ENCODE measurements around the gene SLC4A1.

Gene SLC4A1

GRCh38 chr17:44312396-44313104, 44.6 kb upstream of the SLC4A1 start:
- in situ Hi-C loops (cut with MboI; ENCODE audit: low sequenced_read_pairs, unreplicated experiment): no loop called here
- no peak for TF ChIP-seq CTCF (IDR thresholded peaks at IDR 0.05; ENCODE audit: borderline replicate concordance, control extremely low read depth, extremely low read depth, insufficient read depth, missing control alignments)
- peak; percentile 25 for DNase-seq (ENCODE audit: low spot score)

- no peak for DNase-seq (ENCODE audit: low spot score)
- no peak for TF ChIP-seq CTCF (IDR thresholded peaks at IDR 0.05; ENCODE audit: borderline replicate concordance, control extremely low read depth, extremely low read depth, insufficient read depth, missing control alignments)
- in situ Hi-C loops (cut with MboI; ENCODE audit: low sequenced_read_pairs, unreplicated experiment): no loop called here
These were observed 43.7 kb upstream of the SLC4A1 start for GRCh38 chr17:44311562-44312181.

- peak; percentile 19 for DNase-seq (ENCODE audit: low spot score)
These were observed 42.9 kb upstream of the SLC4A1 start for GRCh38 chr17:44310609-44311376.

GRCh38 chr17:44310188-44310587, 42.3 kb upstream of the SLC4A1 start:
- TF ChIP-seq CTCF (IDR thresholded peaks at IDR 0.05; ENCODE audit: borderline replicate concordance, control extremely low read depth, extremely low read depth, insufficient read depth, missing control alignments): no peak
- no peak for DNase-seq (ENCODE audit: low spot score)
- in situ Hi-C loops (cut with MboI; ENCODE audit: low sequenced_read_pairs, unreplicated experiment): no loop called here

More at GRCh38 chr17:44310609-44311376, 42.9 kb upstream of the SLC4A1 start:
- no peak for TF ChIP-seq CTCF (IDR thresholded peaks at IDR 0.05; ENCODE audit: borderline replicate concordance, control extremely low read depth, extremely low read depth, insufficient read depth, missing control alignments)
- in situ Hi-C loops (cut with MboI; ENCODE audit: low sequenced_read_pairs, unreplicated experiment): no loop called here

- in situ Hi-C loops (cut with MboI; ENCODE audit: low sequenced_read_pairs, unreplicated experiment): no loop called here
- no peak for TF ChIP-seq CTCF (IDR thresholded peaks at IDR 0.05; ENCODE audit: borderline replicate concordance, control extremely low read depth, extremely low read depth, insufficient read depth, missing control alignments)
- DNase-seq (ENCODE audit: low spot score): peak; percentile 31
These were observed 41.5 kb upstream of the SLC4A1 start for GRCh38 chr17:44309472-44309871.

- in situ Hi-C loops (cut with MboI; ENCODE audit: low sequenced_read_pairs, unreplicated experiment): no loop called here
- DNase-seq (ENCODE audit: low spot score): no peak
- TF ChIP-seq CTCF (IDR thresholded peaks at IDR 0.05; ENCODE audit: borderline replicate concordance, control extremely low read depth, extremely low read depth, insufficient read depth, missing control alignments): no peak
These were observed 40.9 kb upstream of the SLC4A1 start for GRCh38 chr17:44308865-44309264.

Measured in GM13976 (cell line).